HCT116 (cell line): ENCODE measurements around the gene ARSB. TPM values are rescaled to one million over a fixed set of nuclear protein-coding genes. Genes with fewer than 3 reads are reported as not detected.

Experiments used
- ATAC-seq: fragments of 200-7000 bp; cut with Tn5 transposase; 2 replicates; pipeline ENCODE4 v1.9.1; 2020; ENCODE audit warnings: mild to moderate bottlenecking, moderate library complexity
- BruUV-seq: library from RNA; stranded (reverse); fragments of 400-500 nt; replicated peaks from 2 replicates; lab custom pipeline; 2021; lab: Mats Ljungman, UMichigan
- CTCF ChIA-PET: fragments of 300-600 bp; sonication (Branson Sonifier 250); formaldehyde crosslinking; loops from one replicate; lab custom pipeline; 2021; ENCODE audit warnings: antibody characterized with exemption; lab: Charles Lee
- POLR2A ChIA-PET: fragments of 300-600, 350-600 bp; sonication (Branson Sonifier 250); formaldehyde crosslinking; loops from one replicate; lab custom pipeline; 2021; ENCODE audit warnings: antibody characterized with exemption; lab: Charles Lee
- RAD21 ChIA-PET, 2 experiments: fragments of 300-600 bp; sonication (Branson Sonifier 250); formaldehyde crosslinking; loops; one replicate each; lab custom pipeline; 2023; ENCODE audit warnings: low total read pairs in 2 of 2; ENCODE audit not compliant: uncharacterized antibody in 2 of 2, unreplicated experiment in 2 of 2, low non-redundant PET in 1 of 2; lab: Charles Lee
- DNase-seq: peaks from one replicate; pipeline ENCODE4 v3.0.0-alpha.2; 2010; ENCODE audit warnings: low read depth, low spot score
- H2AFZ ChIP-seq: fragments of 200-600 bp; shearing (Covaris generic), sonication (generic); 2 replicates; pipeline ENCODE4 v1.6.1; 2017; ENCODE audit warnings: low read depth, mixed run types, mixed read lengths, antibody characterized with exemption, low read length; ENCODE audit not compliant: poor library complexity, severe bottlenecking
- H3K27ac ChIP-seq: 2 replicates; pipeline ENCODE4 v1.5.1; 2012; ENCODE audit warnings: low read depth, low read length
- H3K27me3 ChIP-seq: fragments of 200-600 bp; sonication (generic); 2 replicates; pipeline ENCODE4 v1.6.1; 2016; ENCODE audit warnings: mixed run types, low read length, mixed read lengths; ENCODE audit not compliant: insufficient read depth
- H3K36me3 ChIP-seq, 2 experiments: fragments of 200-500 bp in 1 of 2; fragments of 200-600 bp in 1 of 2; sonication (Bioruptor generic) in 1 of 2; sonication (generic) in 1 of 2; 2 replicates each; pipeline versions ENCODE4 v1.5.1 to v1.6.1; 2014 to 2016; ENCODE audit warnings: low read length in 2 of 2, inconsistent platforms in 1 of 2, mixed read lengths in 1 of 2, mixed run types in 1 of 2; ENCODE audit not compliant: insufficient read depth in 2 of 2, control insufficient read depth in 1 of 2
- H3K4me1 ChIP-seq, 2 experiments: fragments of 200-600 bp in 1 of 2; sonication (generic) in 1 of 2; 2 replicates each; pipeline versions ENCODE4 v1.5.1 to v1.6.1; 2012 to 2017; ENCODE audit warnings: low read length in 2 of 2, inconsistent platforms in 1 of 2, mild to moderate bottlenecking in 1 of 2, mixed read lengths in 1 of 2, mixed run types in 1 of 2, moderate library complexity in 1 of 2; ENCODE audit not compliant: insufficient read depth in 2 of 2, control insufficient read depth in 1 of 2
- H3K4me2 ChIP-seq: fragments of 200-600 bp; sonication (generic); 2 replicates; pipeline ENCODE4 v1.6.1; 2017; ENCODE audit warnings: mixed run types, low read length, mixed read lengths
- H3K4me3 ChIP-seq, 2 experiments: fragments of 200-600 bp in 1 of 2; sonication (generic) in 1 of 2; replicated peaks in 1 of 2; 2 replicates each; pipeline ENCODE4 v1.5.1; 2011 to 2016; ENCODE audit warnings: low read length in 2 of 2, control low read depth in 1 of 2, low read depth in 1 of 2, mild to moderate bottlenecking in 1 of 2, mixed read lengths in 1 of 2, mixed run types in 1 of 2
- H3K79me2 ChIP-seq: fragments of 200-600 bp; sonication (generic); 2 replicates; pipeline ENCODE4 v1.6.1; 2017; ENCODE audit warnings: mild to moderate bottlenecking, mixed run types, low read length, moderate library complexity, mixed read lengths; ENCODE audit not compliant: insufficient read depth
- H3K9ac ChIP-seq: fragments of 200-600 bp; sonication (generic); 2 replicates; pipeline ENCODE4 v1.6.1; 2016; ENCODE audit warnings: low read length, mixed read lengths
- H3K9me2 ChIP-seq: fragments of 200-600 bp; sonication (generic), shearing (Covaris generic); 2 replicates; pipeline ENCODE4 v1.6.1; 2017; ENCODE audit warnings: mixed run types, mild to moderate bottlenecking, moderate library complexity; ENCODE audit not compliant: insufficient read depth
- H3K9me3 ChIP-seq, 2 experiments: fragments of 200-500 bp in 1 of 2; fragments of 200-600 bp in 1 of 2; sonication (Bioruptor generic) in 1 of 2; sonication (generic) in 1 of 2; 2 replicates each; pipeline ENCODE4 v1.6.1; 2014 to 2017; ENCODE audit warnings: low read length in 2 of 2, mixed read lengths in 2 of 2, inconsistent platforms in 1 of 2, low read depth in 1 of 2, mild to moderate bottlenecking in 1 of 2, mixed run types in 1 of 2, moderate library complexity in 1 of 2; ENCODE audit not compliant: control insufficient read depth in 1 of 2, insufficient read depth in 1 of 2
- H4K20me1 ChIP-seq: fragments of 200-600 bp; sonication (generic), shearing (Covaris generic); 2 replicates; pipeline ENCODE4 v1.6.1; 2017; ENCODE audit warnings: mixed run types, mild to moderate bottlenecking, moderate library complexity; ENCODE audit not compliant: insufficient read depth
- CBX3 ChIP-seq: IDR thresholded peaks from 2 replicates; pipeline ENCODE4 v1.6.1; 2012; ENCODE audit warnings: low read depth
- CEBPB ChIP-seq: IDR thresholded peaks from 2 replicates; pipeline ENCODE4 v1.6.1; 2012; ENCODE audit warnings: low read depth
- ELF1 ChIP-seq: IDR thresholded peaks from 2 replicates; pipeline ENCODE4 v1.6.1; 2012; ENCODE audit warnings: low read depth, borderline replicate concordance
- EZH2 ChIP-seq: fragments of 200-600 bp; sonication (generic); IDR thresholded peaks from 2 replicates; pipeline ENCODE4 v1.6.1; 2017; ENCODE audit warnings: antibody characterized with exemption, mixed run types
- EZH2phosphoT487 ChIP-seq: fragments of 200-600 bp; IDR thresholded peaks from 2 replicates; pipeline ENCODE4 v1.6.1; 2018; ENCODE audit warnings: antibody characterized with exemption, borderline replicate concordance
- JUND ChIP-seq: IDR thresholded peaks from 2 replicates; pipeline ENCODE4 v1.6.1; 2012
- POLR2A ChIP-seq: IDR thresholded peaks from 2 replicates; pipeline ENCODE4 v1.7.0; 2011; ENCODE audit warnings: borderline replicate concordance; ENCODE audit not compliant: insufficient read depth, insufficient read length; ENCODE audit errors: extremely low read depth
- POLR2AphosphoS5 ChIP-seq: IDR thresholded peaks from 2 replicates; pipeline ENCODE4 v1.6.1; 2011; ENCODE audit warnings: mild to moderate bottlenecking, low read depth, low read length, moderate library complexity
- RAD21 ChIP-seq: IDR thresholded peaks from 2 replicates; pipeline ENCODE4 v1.6.1; 2012; ENCODE audit warnings: low read depth, mild to moderate bottlenecking
- SIN3A ChIP-seq: IDR thresholded peaks from 2 replicates; pipeline ENCODE4 v1.6.1; 2012; ENCODE audit warnings: low read depth
- SRF ChIP-seq: IDR thresholded peaks from 2 replicates; pipeline ENCODE4 v1.6.1; 2012; ENCODE audit warnings: low read depth
- TCF7L2 ChIP-seq: IDR thresholded peaks from 2 replicates; pipeline ENCODE4 v1.7.0; 2011; ENCODE audit warnings: borderline replicate concordance, inconsistent platforms; ENCODE audit not compliant: insufficient read depth, insufficient read length; ENCODE audit errors: extremely low read depth
- YY1 ChIP-seq: IDR thresholded peaks from 2 replicates; pipeline ENCODE4 v1.6.1; 2011; ENCODE audit warnings: low read length, low read depth, moderate library complexity, mild to moderate bottlenecking; ENCODE audit not compliant: insufficient replicate concordance; ENCODE audit errors: extremely low read depth
- intact Hi-C: fragments of 100-400 bp; cut with micrococcal nuclease; formaldehyde crosslinking; loops from 2 replicates; pipeline ENCODE4 v1.10.0; 2022
- total RNA-seq: library from RNA; stranded (reverse); gene quantifications from one replicate; pipeline ENCODE4 v1.2.1, GENCODE V29; 2021; ENCODE audit not compliant: unreplicated experiment
- TF ChIP-seq, protein P1 (sequence below): IDR thresholded peaks from 2 replicates; pipeline ENCODE4 v1.6.1; 2012

Gene ARSB
- total RNA-seq, 1 experiment from 2014 or later: 4.8 TPM

GRCh38 chr5:78899922-78900362 is 85.2 kb downstream of the ARSB start (continued):
- TF ChIP-seq CEBPB (no peak), CBX3 (no peak), POLR2A (no peak)

DNA sequence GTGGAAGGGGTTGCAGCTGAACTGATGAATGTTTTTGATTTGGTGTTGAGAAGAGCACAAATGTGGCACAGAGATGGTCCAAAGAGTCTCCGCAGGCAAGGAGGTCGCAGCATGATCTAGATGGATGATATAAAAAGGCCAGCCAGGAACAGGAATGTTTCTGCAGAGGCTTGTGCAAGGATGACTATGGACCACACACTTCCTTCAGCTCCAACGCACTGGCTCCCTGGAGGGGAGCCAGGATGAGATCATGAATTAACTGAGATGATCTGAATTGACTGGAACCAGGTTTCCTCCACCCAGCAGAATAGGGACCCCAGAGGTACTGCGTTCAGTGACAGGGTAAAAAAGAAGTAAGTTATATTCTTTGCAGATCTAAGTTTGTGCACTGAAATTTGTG is 89.0 kb downstream of the ARSB start:
- H3K36me3 ChIP-seq: no peaks in the 10 kb centered on the region
- no peak overlapping the region for H2AFZ ChIP-seq
- no peak overlapping the region for H3K4me3 ChIP-seq
- POLR2A ChIA-PET: no interaction called here
- no peaks in the 10 kb centered on the region for H3K9me2 ChIP-seq
- H3K79me2 ChIP-seq: no peaks in the 10 kb centered on the region
- no TSS peak for BruUV-seq
- H4K20me1 ChIP-seq: no peaks in the 10 kb centered on the region
- CTCF ChIA-PET: no interaction called here
- TF ChIP-seq SIN3A (no peak), ELF1 (no peak)
- DNase-seq: no peak
- ATAC-seq: no peak
- RAD21 ChIA-PET: no interaction called here
- no peaks in the 10 kb centered on the region for H3K27me3 ChIP-seq
- H3K4me1 ChIP-seq: no peaks in the 10 kb centered on the region; a peak in 1 of 4 replicates
- intact Hi-C loops: loop anchor here (5.0 to 10.0 kb wide), 3 partner anchors 219 to 959 kb away; partner anchors contain the start of gene BHMT
- no peaks in the 10 kb centered on the region for H3K9me3 ChIP-seq
- no peak overlapping the region for H3K9ac ChIP-seq
- no peak overlapping the region for H3K27ac ChIP-seq
- no peak overlapping the region for H3K4me2 ChIP-seq

GRCh38 chr5:78895616-78896015 is 89.5 kb downstream of the ARSB start:
- intact Hi-C loops: loop anchor here (5.0 to 10.0 kb wide), 3 partner anchors 219 to 959 kb away; partner anchors contain the start of gene BHMT
- no peak for DNase-seq
- H3K9ac ChIP-seq: no peak overlapping the region

More at GRCh38 chr5:78895616-78896015, 89.5 kb downstream of the ARSB start:
- no peak for ATAC-seq
- Histone ChIP-seq H3K36me3 (no peaks in the 10 kb centered on the region), H2AFZ (no peak overlapping the region), H3K27me3 (no peaks in the 10 kb centered on the region), H3K4me3 (no peak overlapping the region), H3K4me1 (no peaks in the 10 kb centered on the region; a peak in 1 of 4 replicates), H3K4me2 (no peak overlapping the region), H3K27ac (no peak overlapping the region), H3K9me2 (no peaks in the 10 kb centered on the region), H3K9me3 (no peaks in the 10 kb centered on the region), H3K79me2 (no peaks in the 10 kb centered on the region), H4K20me1 (no peaks in the 10 kb centered on the region)
- ChIA-PET POLR2A (no interaction called here), RAD21 (no interaction called here), CTCF (no interaction called here)
- TF ChIP-seq POLR2A (no peak), TCF7L2 (no peak), RAD21 (no peak), POLR2AphosphoS5 (no peak), YY1 (no peak), JUND (no peak), EZH2phosphoT487 (no peak), EZH2 (no peak), SRF (no peak)
- TF ChIP-seq, protein P1, sequence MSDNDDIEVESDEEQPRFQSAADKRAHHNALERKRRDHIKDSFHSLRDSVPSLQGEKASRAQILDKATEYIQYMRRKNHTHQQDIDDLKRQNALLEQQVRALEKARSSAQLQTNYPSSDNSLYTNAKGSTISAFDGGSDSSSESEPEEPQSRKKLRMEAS: no peak
- BruUV-seq: no TSS peak
